ENCODE results near the gene MAVS.
"Not testable (repeated sequence)": the region's sequence is repeated elsewhere in the genome, so short reads cannot be mapped to it uniquely, and the experiment has no call there.

Gene MAVS

DNA sequence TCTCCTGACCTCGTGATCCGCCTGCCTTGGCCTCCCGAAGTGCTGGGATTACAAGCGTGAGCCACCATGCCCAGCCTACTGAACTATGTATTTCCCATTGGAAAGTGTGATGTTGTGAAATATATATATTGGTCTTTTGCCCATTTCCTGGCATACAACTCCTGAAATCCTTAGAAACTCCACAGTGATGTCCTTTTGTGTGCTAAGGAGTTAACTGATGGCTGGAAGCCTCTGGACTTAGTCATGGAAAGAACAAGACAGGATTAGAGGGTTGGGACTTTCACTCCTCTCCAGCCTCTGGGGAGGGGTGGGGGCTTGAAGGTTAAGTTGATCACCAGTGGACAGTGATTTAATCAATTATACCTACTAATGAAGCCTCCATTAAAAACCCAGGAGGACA, 49.7 kb downstream of the MAVS start:
- Mint-ChIP-seq H3K9me3 (no peaks in the 10 kb centered on the region), H3K36me3 (ENCODE audit: low read depth) (peaks cover 25% of the 10 kb centered on the region), H3K4me3 (no peak overlapping the region), H3K4me1 (peaks cover 45% of the 10 kb centered on the region), H3K27ac (no peak overlapping the region), H3K27me3 (ENCODE audit: low read depth) (no peaks in the 10 kb centered on the region)
- TF ChIP-seq, protein P1, sequence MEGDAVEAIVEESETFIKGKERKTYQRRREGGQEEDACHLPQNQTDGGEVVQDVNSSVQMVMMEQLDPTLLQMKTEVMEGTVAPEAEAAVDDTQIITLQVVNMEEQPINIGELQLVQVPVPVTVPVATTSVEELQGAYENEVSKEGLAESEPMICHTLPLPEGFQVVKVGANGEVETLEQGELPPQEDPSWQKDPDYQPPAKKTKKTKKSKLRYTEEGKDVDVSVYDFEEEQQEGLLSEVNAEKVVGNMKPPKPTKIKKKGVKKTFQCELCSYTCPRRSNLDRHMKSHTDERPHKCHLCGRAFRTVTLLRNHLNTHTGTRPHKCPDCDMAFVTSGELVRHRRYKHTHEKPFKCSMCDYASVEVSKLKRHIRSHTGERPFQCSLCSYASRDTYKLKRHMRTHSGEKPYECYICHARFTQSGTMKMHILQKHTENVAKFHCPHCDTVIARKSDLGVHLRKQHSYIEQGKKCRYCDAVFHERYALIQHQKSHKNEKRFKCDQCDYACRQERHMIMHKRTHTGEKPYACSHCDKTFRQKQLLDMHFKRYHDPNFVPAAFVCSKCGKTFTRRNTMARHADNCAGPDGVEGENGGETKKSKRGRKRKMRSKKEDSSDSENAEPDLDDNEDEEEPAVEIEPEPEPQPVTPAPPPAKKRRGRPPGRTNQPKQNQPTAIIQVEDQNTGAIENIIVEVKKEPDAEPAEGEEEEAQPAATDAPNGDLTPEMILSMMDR (IDR thresholded peaks at IDR 0.05; ENCODE audit: unreplicated experiment in 3 of 3), result no peak

DNA sequence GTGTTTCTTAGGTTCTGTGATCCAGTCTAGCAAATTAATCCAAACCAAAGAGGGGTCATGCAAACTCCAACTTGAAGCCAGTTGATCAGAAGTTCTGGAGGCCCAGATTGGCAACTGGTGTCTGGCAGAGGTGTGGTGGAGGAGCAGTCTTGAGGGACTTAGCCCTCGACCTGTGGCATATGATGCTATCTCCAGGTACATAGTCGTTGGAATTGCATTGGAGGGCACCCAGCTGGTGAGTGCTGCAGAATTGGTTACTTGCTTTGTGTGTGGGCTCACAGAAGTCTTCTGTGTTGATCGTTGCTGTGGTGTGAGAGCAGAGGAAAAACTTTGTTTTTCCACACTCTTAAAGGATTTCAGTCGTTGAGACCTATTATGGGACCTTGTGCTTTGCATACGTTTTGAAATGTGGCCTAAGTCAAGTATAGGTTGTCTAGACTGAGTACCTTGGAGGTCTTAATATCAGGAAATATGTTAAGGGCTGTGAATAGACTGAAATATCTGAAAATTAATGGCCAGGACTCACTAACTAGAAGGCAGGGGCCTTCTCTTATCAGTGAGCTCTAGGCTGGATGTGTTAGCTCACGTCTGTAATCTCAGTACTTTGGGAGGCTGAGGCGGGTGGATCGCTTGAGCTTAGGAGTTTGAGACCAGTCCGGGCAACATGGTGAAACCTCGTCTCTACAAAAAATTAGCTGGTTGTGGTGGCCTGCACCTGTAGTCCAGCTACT, 50.4 kb downstream of the MAVS start:
- Mint-ChIP-seq H3K27me3 (ENCODE audit: low read depth) (no peaks in the 10 kb centered on the region), H3K9me3 (no peaks in the 10 kb centered on the region), H3K4me1 (peaks cover 45% of the 10 kb centered on the region), H3K4me3 (no peak overlapping the region), H3K36me3 (ENCODE audit: low read depth) (peaks cover 25% of the 10 kb centered on the region), H3K27ac (peak overlapping the region in 2 of 3 experiments; percentile 24 to 46)
- TF ChIP-seq, protein P1 (IDR thresholded peaks at IDR 0.05; ENCODE audit: unreplicated experiment in 3 of 3), result no peak

DNA sequence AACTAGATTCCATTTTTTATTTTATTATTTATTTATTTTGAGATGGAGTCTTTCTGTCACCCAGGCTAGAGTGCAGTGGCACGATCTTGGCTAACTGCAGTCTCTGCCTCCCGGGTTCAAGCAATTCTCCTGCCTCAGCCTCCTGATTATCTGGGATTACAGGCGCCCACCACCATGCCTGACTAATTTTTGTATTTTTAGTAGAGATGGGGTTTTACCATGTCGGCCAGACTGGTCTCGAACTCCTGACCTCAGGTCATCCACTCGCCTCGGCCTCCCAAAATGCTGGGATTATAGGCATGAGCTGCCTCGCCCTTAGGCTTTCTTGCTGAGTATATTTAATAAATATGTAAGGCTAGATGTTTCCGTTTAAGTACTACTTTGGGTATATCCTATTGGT, 51.5 kb downstream of the MAVS start:
- Mint-ChIP-seq H3K36me3 (ENCODE audit: low read depth) (peaks cover 19% of the 10 kb centered on the region), H3K4me1 (peaks cover 37% of the 10 kb centered on the region)
- H3K4me3 Mint-ChIP-seq; H3K27ac Mint-ChIP-seq; H3K27me3 Mint-ChIP-seq (ENCODE audit: low read depth); H3K9me3 Mint-ChIP-seq: not testable (repeated sequence)

DNA sequence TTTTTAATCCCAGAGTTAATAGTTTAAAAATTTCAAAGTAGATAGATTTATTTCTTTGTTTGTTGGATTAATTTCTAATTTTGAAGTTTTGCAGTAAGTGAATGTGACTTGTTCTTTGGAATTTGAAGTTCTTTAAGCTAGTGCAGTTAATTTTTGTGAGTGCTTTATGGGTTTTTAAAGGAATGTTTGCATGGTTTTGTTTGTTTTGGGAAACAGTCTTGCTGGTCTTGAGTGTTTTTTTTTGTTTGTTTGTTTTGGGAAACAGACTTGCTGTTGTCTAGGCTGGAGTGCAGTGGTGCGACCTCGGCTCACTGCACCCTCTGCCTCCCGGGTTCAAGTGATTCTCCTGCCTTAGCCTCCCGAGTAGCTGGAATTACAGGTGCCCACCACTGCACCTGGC, 52.0 kb downstream of the MAVS start:
- H3K36me3 Mint-ChIP-seq (ENCODE audit: low read depth), result peaks cover 16% of the 10 kb centered on the region
- TF ChIP-seq, protein P1 (IDR thresholded peaks at IDR 0.05; ENCODE audit: unreplicated experiment in 3 of 3), result no peak

DNA sequence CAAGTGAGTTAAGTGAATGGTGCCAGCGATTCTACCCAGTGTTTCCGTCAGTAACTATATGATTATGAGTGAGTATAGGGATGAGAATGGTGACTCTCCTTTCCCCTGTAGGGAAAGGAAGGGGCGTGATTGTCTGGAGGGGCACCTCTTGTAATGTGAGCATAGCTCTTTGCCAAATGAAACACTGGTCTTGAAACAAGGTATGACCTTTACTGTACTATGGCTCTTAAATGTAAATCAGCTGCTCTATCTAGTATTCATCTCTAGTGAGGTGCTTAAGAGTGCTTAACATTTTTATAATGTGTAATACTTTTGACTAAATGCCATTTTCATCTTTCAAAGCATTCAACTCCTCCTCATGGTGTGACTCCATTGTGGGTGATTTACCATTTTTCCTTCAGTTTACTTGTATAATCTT, 53.6 kb downstream of the MAVS start:
- H3K4me1 Mint-ChIP-seq, result peaks cover 31% of the 10 kb centered on the region
- H3K27me3 Mint-ChIP-seq (ENCODE audit: low read depth), result no peaks in the 10 kb centered on the region
- peaks cover 13% of the 10 kb centered on the region for H3K36me3 Mint-ChIP-seq (ENCODE audit: low read depth)
- H3K27ac Mint-ChIP-seq, result peak overlapping the region; percentile 4 to 71 (median 11)
- H3K4me3 Mint-ChIP-seq, result no peak overlapping the region
- TF ChIP-seq, protein P1 (IDR thresholded peaks at IDR 0.05; ENCODE audit: unreplicated experiment in 3 of 3), result no peak
- H3K9me3 Mint-ChIP-seq, result no peaks in the 10 kb centered on the region

More for the DNA sequence above, 52.0 kb downstream of the MAVS start:
- H3K4me1 Mint-ChIP-seq, result peaks cover 33% of the 10 kb centered on the region
- no peaks in the 10 kb centered on the region for H3K9me3 Mint-ChIP-seq
- no peak overlapping the region for H3K27ac Mint-ChIP-seq
- H3K4me3 Mint-ChIP-seq, result no peak overlapping the region
- no peaks in the 10 kb centered on the region for H3K27me3 Mint-ChIP-seq (ENCODE audit: low read depth)

DNA sequence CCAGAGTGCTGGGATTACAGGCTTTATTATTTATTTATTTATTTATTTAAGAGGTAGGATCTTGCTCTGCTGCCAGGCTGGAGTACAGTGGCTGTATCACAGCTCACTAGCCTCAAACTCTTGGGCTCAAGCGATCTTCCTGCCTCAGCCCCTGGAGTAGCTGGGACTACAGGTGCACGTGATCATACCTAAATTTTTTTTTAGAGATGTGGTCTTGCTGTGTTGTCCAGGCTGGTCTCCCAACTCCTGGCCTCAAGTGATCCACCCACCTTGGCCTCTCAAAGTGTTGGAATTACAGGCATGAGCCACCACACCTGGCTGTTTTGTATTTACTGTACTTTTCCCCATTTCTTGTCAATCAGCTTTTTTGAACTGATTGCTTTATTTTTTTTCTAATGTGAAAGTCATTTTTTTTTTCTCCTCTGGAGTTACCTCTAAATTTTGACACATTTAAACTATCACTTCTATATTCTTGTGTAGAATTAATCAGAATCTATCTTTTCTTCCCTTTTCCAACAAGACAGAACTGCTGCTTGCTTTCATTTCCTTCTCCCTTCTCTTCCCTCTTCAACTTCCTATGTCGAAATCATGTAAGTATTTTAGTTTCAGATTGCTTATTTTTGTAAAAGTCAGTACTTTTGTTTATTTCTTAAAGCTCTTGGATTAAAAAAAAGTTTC, 54.5 kb downstream of the MAVS start:
- Mint-ChIP-seq H3K4me3 (peak overlapping the region in 1 of 3 experiments; percentile 1), H3K27me3 (ENCODE audit: low read depth) (no peaks in the 10 kb centered on the region)
- TF ChIP-seq, protein P1 (IDR thresholded peaks at IDR 0.05; ENCODE audit: unreplicated experiment in 3 of 3), result no peak

More for the DNA sequence above, 54.5 kb downstream of the MAVS start:
- peak overlapping the region; percentile 24 to 68 (median 57) for H3K27ac Mint-ChIP-seq
- peaks cover 31% of the 10 kb centered on the region for H3K4me1 Mint-ChIP-seq
- H3K9me3 Mint-ChIP-seq, result no peaks in the 10 kb centered on the region
- peaks cover 10% of the 10 kb centered on the region for H3K36me3 Mint-ChIP-seq (ENCODE audit: low read depth)

All from nephron (organoid).